Large intestine (tissue), 3 donors: ENCODE results near the gene PDHX. TPM values are rescaled to one million over a fixed set of nuclear protein-coding genes. Genes with fewer than 3 reads are reported as not detected.
"Not testable (repeated sequence)": the region's sequence is repeated elsewhere in the genome, so short reads cannot be mapped to it uniquely, and the experiment has no call there.

Experiments used
- DNase-seq, 2 donors: peaks; one replicate each; pipeline versions ENCODE4 v3.0.0 to v3.0.0-alpha.2; 2013
- H3K27ac ChIP-seq: one replicate; pipeline ENCODE4 v1.5.1; 2013; ENCODE audit warnings: low read length
- H3K27me3 ChIP-seq: 2 replicates; pipeline ENCODE4 v1.6.1; 2013; ENCODE audit warnings: low read length; ENCODE audit not compliant: control insufficient read depth, insufficient read depth
- H3K36me3 ChIP-seq: 2 replicates; pipeline ENCODE4 v1.6.1; 2013; ENCODE audit warnings: low read length; ENCODE audit not compliant: control insufficient read depth, insufficient read depth
- H3K4me1 ChIP-seq: one replicate; pipeline ENCODE4 v1.6.1; 2013; ENCODE audit warnings: low read length; ENCODE audit not compliant: control insufficient read depth, insufficient read depth
- H3K4me3 ChIP-seq: one replicate; pipeline ENCODE4 v1.5.1; 2013; ENCODE audit warnings: low read length
- H3K9me3 ChIP-seq: one replicate; pipeline ENCODE4 v1.6.1; 2013; ENCODE audit warnings: mild to moderate bottlenecking, low read depth, low read length, moderate library complexity; ENCODE audit not compliant: control insufficient read depth
- WGBS: methylation state at CpG from one replicate; pipeline ENCODE4 v1.1.5; 2013; ENCODE audit warnings: low lambda C conversion rate; ENCODE audit not compliant: insufficient coverage; 5-methylcytosine and 5-hydroxymethylcytosine counted together
- polyA plus RNA-seq: library from polyadenylated mRNA; unstranded; fragments of 120-200 nt; gene quantifications from one replicate; pipeline ENCODE4 v1.2.1, GENCODE V29; 2013

The PDHX gene
- polyA plus RNA-seq, 1 donor = 25.6 TPM

DNA sequence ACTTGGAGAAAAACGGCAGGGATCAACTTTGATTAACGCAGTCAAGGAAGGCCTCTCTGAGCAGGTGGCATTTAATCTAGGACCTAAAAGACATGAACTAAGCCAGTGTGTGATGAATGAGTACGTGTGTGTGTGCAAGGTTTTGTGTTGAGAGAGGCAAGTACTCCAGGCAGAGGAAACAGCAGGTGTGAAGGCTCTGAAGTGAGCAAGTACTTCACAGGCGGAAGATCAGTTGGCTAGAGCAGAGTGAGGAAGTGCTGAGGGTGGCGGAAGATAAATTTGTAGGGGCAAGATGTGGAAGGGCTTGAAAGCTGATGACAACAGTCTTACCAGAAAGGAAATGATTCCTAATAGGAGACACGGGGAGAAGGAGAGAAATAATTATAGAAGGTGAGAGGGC, 7.0 kb upstream of the PDHX start:
- H3K36me3 ChIP-seq = peaks cover 3% of the 10 kb centered on the region
- no peak for DNase-seq
- H3K27ac ChIP-seq = no peak overlapping the region
- H3K4me3 ChIP-seq = no peak overlapping the region
- H3K9me3 ChIP-seq = no peaks in the 10 kb centered on the region
- WGBS = 79% methylated on average over 3 of the region's 6 CpGs
- H3K27me3 ChIP-seq = no peaks in the 10 kb centered on the region
- H3K4me1 ChIP-seq = no peaks in the 10 kb centered on the region

DNA sequence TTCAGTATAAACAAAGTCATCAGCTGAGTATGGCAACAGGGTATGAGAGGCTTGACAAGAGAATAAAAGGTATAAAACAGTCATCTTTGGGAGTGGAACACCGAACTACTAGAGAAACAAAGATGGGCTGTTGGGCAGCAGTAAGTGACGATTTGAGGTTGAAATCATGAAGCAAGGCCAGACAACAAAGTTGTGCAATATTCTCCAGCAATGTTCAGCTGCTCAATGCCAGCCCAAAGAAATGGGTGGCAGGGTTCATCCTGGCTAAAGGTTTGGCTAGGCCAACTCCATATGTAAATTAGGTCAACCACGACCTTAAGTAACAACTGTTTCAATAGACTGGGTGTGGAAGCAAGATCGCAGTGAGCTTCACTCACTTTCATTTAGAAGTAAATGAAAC, 6.5 kb upstream of the PDHX start:
- no peaks in the 10 kb centered on the region for H3K4me1 ChIP-seq
- no peaks in the 10 kb centered on the region for H3K9me3 ChIP-seq
- H3K4me3 ChIP-seq = no peak overlapping the region
- no CpG with 5 or more reads among the region's 4 CpGs for WGBS
- H3K27ac ChIP-seq = no peak overlapping the region
- no peaks in the 10 kb centered on the region for H3K27me3 ChIP-seq
- no peak for DNase-seq
- peaks cover 3% of the 10 kb centered on the region for H3K36me3 ChIP-seq

GRCh38 chr11:34910817-34911216, 5.6 kb upstream of the PDHX start:
- Histone ChIP-seq H3K9me3 (no peaks in the 10 kb centered on the region), H3K4me1 (no peaks in the 10 kb centered on the region), H3K36me3 (peaks cover 3% of the 10 kb centered on the region), H3K27ac (no peak overlapping the region), H3K4me3 (no peak overlapping the region), H3K27me3 (no peaks in the 10 kb centered on the region)
- DNase-seq = no peak
- 100% methylated on average over 1 of the region's 1 CpG for WGBS

DNA sequence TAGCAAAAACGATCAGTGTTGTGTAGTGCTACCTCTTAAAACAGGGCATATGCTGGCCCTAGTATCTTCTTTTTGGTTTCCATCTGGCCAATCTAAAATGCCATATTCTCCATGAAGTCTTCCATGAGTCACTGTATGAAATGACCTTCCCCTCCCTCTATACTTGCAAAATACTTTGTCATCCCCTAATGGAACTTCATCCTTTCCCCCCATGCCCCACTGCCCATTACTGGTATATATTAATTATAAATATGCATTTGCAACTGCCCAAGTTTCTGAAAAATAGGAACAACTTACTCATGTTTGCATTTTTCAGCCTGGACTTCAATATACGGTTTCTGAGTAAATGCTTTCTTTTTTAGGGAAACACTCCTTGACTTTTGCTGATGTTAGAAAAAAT, 4.7 kb upstream of the PDHX start:
- Histone ChIP-seq H3K4me3 (no peak overlapping the region), H3K27ac (no peak overlapping the region), H3K9me3 (no peaks in the 10 kb centered on the region), H3K4me1 (no peaks in the 10 kb centered on the region), H3K27me3 (no peaks in the 10 kb centered on the region), H3K36me3 (peaks cover 3% of the 10 kb centered on the region)
- no peak for DNase-seq
- WGBS = 83% methylated on average over 1 of the region's 2 CpGs

DNA sequence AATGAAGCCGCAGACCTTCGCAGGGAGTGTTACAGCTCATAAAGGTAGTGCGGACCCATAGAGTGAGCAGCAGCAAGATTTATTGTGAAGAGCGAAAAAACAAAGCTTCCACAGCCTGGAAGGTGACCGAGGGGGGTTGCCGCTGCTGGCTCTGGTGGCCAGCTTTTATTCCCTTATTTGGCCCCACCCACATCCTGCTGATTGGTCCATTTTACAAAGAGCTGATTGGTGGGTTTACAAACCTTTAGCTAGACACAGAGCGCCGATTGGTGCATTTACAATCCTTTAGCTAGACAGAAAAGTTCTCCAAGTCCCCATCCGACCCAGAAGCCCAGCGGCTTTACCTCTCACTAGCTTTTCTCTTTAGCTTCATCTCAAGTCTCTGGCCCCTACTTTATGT, 2.9 kb upstream of the PDHX start:
- not testable (repeated sequence) for H3K36me3 ChIP-seq, H3K27me3 ChIP-seq, H3K27ac ChIP-seq, DNase-seq, H3K4me3 ChIP-seq, H3K4me1 ChIP-seq, H3K9me3 ChIP-seq
- WGBS = no CpG with 5 or more reads among the region's 10 CpGs

DNA sequence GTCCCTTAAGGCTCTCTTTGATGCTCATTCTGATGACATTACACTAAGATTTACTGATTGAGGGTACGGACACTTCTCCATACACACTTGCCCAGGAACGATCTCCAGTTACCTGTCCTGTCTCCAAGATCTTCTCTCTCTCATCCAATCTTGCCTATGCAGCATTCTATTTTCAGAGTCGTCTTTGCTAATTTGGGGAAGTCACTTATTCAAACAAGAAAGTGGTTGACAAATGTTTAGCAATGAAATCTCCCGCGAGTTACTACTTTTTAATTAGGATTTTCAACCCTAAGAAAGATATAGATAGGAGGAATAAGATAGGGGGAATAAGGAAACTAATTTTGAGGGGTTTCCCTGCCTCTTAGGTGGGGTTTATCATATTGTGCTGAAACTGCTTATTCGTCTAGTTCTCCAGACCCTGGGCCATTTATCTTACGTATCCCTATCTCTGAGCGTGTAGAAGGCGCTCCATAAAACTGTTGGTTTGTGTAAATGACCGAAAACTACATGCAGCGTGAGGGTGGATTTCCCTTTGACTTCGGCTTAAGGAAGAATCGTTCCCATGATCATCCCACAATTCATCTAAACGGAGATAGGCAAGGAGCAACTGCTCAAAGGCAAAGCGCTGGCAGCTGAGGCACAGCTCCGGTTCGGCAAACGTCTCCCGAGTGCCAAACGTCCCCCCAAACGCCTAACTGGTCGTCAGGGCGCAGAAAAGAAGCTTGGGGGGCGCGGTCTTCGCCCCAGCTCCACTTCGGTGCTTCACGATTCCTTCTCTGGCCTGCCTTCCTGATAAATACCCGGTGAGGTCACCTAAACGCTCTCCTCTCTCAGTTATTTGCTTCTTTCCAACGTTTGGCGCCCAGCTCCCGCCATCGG, 1.0 kb upstream of the PDHX start:
- H3K27ac ChIP-seq = peak overlapping the region; percentile 99
- no peaks in the 10 kb centered on the region for H3K9me3 ChIP-seq
- H3K27me3 ChIP-seq = no peaks in the 10 kb centered on the region
- peak overlapping the region; percentile 83 for H3K4me3 ChIP-seq
- H3K36me3 ChIP-seq = peaks cover 3% of the 10 kb centered on the region
- WGBS = 8% methylated on average over 2 of the region's 34 CpGs
- H3K4me1 ChIP-seq = peaks cover 8% of the 10 kb centered on the region
- peak in 1 of 2 donors; percentile 30 for DNase-seq

DNA sequence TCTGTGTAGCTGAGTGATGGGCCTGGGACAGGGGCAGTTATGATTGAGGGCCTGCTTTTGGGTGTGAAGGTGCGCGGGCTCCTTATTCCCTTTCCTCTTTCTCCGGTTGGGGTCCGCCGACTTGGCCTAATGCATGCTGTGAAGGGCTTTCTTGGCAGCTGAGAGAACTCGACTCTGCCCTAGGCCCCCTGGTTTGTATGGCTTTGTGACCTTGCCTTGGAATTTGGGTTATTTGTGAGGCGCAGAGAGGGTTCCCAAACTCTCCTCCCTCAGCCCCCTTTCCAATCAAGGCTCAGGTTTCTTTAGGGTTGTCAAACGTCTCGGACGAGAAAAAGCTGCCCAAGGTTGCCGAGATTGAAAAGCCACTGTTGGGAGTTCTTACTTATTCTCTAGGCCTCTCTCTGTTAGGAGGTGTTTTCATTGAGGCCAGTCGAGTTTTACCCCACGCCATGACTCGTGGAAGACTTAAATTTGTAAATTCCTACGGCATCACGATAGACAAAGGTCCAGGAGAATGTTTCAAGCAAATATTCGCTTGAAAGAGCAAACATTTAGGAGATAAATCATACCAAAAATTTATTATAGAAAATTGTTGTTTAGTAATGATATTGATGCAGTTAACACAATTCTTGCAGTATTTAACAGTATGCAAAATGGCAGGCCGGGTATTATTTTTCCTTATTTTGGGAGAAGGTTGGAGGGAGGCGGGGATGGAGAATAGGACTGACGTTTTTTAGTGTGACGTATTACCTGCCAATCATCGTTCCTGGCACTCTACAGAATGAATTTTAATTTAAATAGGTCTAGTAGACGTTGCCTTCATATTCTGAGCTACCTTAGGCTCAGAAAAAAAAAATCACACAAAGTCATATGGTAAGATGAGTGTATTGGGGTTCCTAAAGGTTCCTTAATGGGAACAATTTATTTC, 689 bp downstream of the PDHX start:
- H3K36me3 ChIP-seq = peaks cover 3% of the 10 kb centered on the region
- no peaks in the 10 kb centered on the region for H3K27me3 ChIP-seq
- H3K4me3 ChIP-seq = peak overlapping the region; percentile 83
- no peak for DNase-seq
- H3K4me1 ChIP-seq = peaks cover 8% of the 10 kb centered on the region
- 18% methylated on average over 5 of the region's 23 CpGs for WGBS
- no peaks in the 10 kb centered on the region for H3K9me3 ChIP-seq
- H3K27ac ChIP-seq = peak overlapping the region; percentile 99

DNA sequence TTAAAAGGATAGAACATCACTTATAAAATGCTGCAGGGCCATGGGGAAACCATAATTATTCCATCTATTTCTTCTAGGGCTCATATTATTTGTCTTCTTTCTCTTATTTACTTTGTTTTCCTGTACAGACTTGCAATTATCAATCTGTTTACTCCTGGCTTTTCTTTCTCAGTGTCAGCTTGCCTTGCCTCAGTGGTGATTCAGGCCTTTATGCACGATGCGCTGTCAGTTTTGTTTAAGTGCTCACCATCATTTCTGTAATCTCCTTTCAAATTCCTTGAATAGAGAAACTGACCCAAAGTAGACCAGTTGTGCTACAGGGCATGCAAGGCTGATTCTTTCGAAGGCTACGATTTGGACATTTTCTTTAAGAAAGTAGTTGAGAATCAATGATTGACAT, 4.7 kb downstream of the PDHX start:
- Histone ChIP-seq H3K9me3 (no peaks in the 10 kb centered on the region), H3K36me3 (no peaks in the 10 kb centered on the region), H3K27ac (no peak overlapping the region), H3K27me3 (no peaks in the 10 kb centered on the region), H3K4me3 (no peak overlapping the region), H3K4me1 (peaks cover 8% of the 10 kb centered on the region)
- WGBS = no CpG with 5 or more reads among the region's 4 CpGs
- no peak for DNase-seq

GRCh38 chr11:34924714-34925113, 8.3 kb downstream of the PDHX start:
- DNase-seq = no peak
- Histone ChIP-seq H3K27ac (no peak overlapping the region), H3K4me1 (no peaks in the 10 kb centered on the region), H3K27me3 (no peaks in the 10 kb centered on the region), H3K9me3 (no peaks in the 10 kb centered on the region), H3K36me3 (no peaks in the 10 kb centered on the region), H3K4me3 (no peak overlapping the region)
- no CpG with 5 or more reads among the region's 3 CpGs for WGBS

GRCh38 chr11:34926101-34926830, 9.8 kb downstream of the PDHX start:
- Histone ChIP-seq H3K9me3 (no peaks in the 10 kb centered on the region), H3K27me3 (no peaks in the 10 kb centered on the region), H3K36me3 (no peaks in the 10 kb centered on the region), H3K27ac (no peak overlapping the region), H3K4me1 (no peaks in the 10 kb centered on the region), H3K4me3 (no peak overlapping the region)
- WGBS = 14% methylated on average over 1 of the region's 2 CpGs
- peak in 1 of 2 donors; percentile 26 for DNase-seq
